ENCODE data around the gene ZBTB42.
A peak's percentile ranks its signal among the peaks of the same experiment; 100 is the strongest.

ZBTB42 gene

GRCh38 chr14:104765517-104765916 is 35.4 kb upstream of the ZBTB42 start:
- no peak for DNase-seq (ENCODE audit: low read depth)
- no peak overlapping the region for H3K4me3 ChIP-seq (ENCODE audit: control insufficient read depth, low read depth, low read length)
- TF ChIP-seq, protein P1, sequence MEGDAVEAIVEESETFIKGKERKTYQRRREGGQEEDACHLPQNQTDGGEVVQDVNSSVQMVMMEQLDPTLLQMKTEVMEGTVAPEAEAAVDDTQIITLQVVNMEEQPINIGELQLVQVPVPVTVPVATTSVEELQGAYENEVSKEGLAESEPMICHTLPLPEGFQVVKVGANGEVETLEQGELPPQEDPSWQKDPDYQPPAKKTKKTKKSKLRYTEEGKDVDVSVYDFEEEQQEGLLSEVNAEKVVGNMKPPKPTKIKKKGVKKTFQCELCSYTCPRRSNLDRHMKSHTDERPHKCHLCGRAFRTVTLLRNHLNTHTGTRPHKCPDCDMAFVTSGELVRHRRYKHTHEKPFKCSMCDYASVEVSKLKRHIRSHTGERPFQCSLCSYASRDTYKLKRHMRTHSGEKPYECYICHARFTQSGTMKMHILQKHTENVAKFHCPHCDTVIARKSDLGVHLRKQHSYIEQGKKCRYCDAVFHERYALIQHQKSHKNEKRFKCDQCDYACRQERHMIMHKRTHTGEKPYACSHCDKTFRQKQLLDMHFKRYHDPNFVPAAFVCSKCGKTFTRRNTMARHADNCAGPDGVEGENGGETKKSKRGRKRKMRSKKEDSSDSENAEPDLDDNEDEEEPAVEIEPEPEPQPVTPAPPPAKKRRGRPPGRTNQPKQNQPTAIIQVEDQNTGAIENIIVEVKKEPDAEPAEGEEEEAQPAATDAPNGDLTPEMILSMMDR (IDR thresholded peaks at IDR 0.05; ENCODE audit: control insufficient read depth, insufficient read depth, low read depth, low read length, missing control alignments) = no peak

- TF ChIP-seq, protein P1 (IDR thresholded peaks at IDR 0.05; ENCODE audit: control insufficient read depth, insufficient read depth, low read depth, low read length, missing control alignments) = no peak
- DNase-seq (ENCODE audit: low read depth) = no peak
- H3K4me3 ChIP-seq (ENCODE audit: control insufficient read depth, low read depth, low read length) = no peak overlapping the region
Measured at GRCh38 chr14:104766256-104766862, 34.5 kb upstream of the ZBTB42 start.

- no peak overlapping the region for H3K4me3 ChIP-seq (ENCODE audit: control insufficient read depth, low read depth, low read length)
- no peak for DNase-seq (ENCODE audit: low read depth)
- TF ChIP-seq, protein P1 (IDR thresholded peaks at IDR 0.05; ENCODE audit: control insufficient read depth, insufficient read depth, low read depth, low read length, missing control alignments) = no peak
Measured at GRCh38 chr14:104766863-104767633, 33.9 kb upstream of the ZBTB42 start.

- no peak overlapping the region for H3K4me3 ChIP-seq (ENCODE audit: control insufficient read depth, low read depth, low read length)
- TF ChIP-seq, protein P1 (IDR thresholded peaks at IDR 0.05; ENCODE audit: control insufficient read depth, insufficient read depth, low read depth, low read length, missing control alignments) = no peak
- DNase-seq (ENCODE audit: low read depth) = no peak
Measured at GRCh38 chr14:104767634-104767918, 33.3 kb upstream of the ZBTB42 start.

DNA sequence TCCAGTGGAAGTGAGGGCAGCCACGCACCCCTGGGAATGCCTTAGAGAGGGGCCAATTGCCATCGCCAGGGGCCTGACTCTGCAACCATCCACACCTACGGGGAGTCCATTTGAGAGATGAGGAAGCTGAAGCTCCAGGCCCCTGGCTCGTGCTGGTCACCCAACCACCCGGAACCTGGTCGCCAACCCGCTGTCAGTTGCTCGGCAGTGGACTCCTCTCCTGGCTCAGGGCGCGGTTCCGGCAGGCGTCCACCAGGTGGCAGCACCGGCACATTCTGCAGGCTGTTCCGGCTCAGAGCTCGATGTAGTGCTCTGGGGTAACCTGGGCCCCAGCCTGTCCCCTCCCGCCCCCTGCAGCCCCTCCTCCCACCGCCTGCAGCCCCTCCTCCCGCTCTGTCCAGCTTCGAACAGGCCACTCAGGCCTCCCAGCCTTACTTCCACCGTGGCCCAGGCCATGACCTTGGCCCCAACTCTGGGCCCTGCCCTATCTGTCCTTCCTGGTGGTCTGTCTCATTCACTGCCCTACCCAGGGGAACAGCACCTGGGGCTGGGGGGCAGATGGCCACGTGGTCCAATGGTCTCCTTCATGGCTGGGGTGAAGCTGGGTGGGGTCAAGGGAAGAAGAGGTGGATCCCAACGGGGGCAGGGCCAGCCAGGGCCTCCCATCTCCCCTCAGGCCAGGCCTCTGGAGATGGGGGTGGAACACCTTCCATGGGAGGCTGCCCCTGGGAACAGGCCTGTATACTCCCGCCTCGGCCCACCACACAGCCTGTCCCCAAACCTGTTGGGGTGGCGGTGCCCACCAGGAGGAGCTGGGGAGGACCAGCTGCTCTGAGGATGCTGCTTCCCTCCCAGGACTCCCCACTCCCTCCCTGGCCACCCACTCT is 32.2 kb upstream of the ZBTB42 start:
- DNase-seq (ENCODE audit: low read depth) = peak; percentile 16
- TF ChIP-seq, protein P1 (IDR thresholded peaks at IDR 0.05; ENCODE audit: control insufficient read depth, insufficient read depth, low read depth, low read length, missing control alignments) = peak; percentile 90
- H3K4me3 ChIP-seq (ENCODE audit: control insufficient read depth, low read depth, low read length) = no peak overlapping the region

DNA sequence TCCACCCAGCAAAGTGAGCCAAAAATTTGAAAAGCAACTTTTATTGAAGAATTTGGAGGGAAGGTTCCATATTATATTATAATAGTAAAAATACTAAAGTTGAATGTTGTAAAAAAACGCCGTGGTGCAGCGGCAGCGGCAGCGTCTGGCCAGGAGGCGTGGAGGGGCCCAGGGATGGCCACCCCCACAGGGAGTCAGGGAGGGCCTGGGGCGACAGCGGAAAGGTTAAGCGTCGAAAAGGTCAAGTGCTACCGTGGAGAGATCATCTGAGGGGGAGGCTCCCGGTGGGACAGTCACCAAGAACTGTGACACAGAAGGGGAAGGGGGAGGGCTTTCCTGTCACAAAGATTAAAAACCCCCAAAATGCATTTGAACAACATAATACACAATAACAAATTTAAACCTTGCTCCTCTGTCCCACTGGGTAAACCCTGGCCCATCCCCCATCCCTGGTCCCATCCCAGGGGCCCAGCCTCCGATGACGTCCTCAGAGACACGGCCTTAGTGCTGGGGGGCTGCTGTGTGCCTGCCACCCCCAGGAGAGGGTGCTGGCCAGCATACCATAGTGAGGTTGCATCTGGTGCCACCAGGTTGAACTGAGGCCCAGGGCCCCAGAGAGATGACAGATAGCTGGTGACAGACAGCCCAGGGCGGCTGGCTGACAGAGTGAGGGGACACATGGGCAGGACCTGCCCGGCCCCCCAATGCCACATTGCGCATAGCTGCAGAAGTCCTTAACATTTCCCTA is 31.4 kb upstream of the ZBTB42 start:
- TF ChIP-seq, protein P1 (IDR thresholded peaks at IDR 0.05; ENCODE audit: control insufficient read depth, insufficient read depth, low read depth, low read length, missing control alignments) = no peak
- no peak overlapping the region for H3K4me3 ChIP-seq (ENCODE audit: control insufficient read depth, low read depth, low read length)
- DNase-seq (ENCODE audit: low read depth) = no peak
